OCI-LY7 (cell line): ENCODE results near the gene TMEM51. TPM values are rescaled to one million over a fixed set of nuclear protein-coding genes. Genes with fewer than 3 reads are reported as not detected.

ENCODE experiments used
- BruUV-seq: library from RNA; stranded (reverse); fragments of 400-500 nt; replicated peaks from 2 replicates; lab custom pipeline; 2021; lab: Mats Ljungman, UMichigan
- CTCF ChIA-PET: fragments of 300-600 bp; sonication (Branson Sonifier 250); formaldehyde crosslinking; loops from one replicate; lab custom pipeline; 2022; ENCODE audit warnings: antibody characterized with exemption; ENCODE audit not compliant: unreplicated experiment; lab: Charles Lee
- POLR2A ChIA-PET: fragments of 300-600 bp; sonication (Branson Sonifier 250); formaldehyde crosslinking; loops from one replicate; lab custom pipeline; 2022; ENCODE audit warnings: antibody characterized with exemption; lab: Charles Lee
- DNase-seq: peaks from one replicate; pipeline ENCODE4 v3.0.0-alpha.2; 2015; ENCODE audit warnings: low spot score
- H2AFZ ChIP-seq: fragments of 200-600 bp; sonication (generic), shearing (Covaris generic); 2 replicates; pipeline ENCODE4 v1.6.1; 2014; ENCODE audit warnings: mild to moderate bottlenecking, antibody characterized with exemption, low read length, moderate library complexity
- H3K27ac ChIP-seq: fragments of 200-600 bp; sonication (generic); 2 replicates; pipeline ENCODE4 v1.5.1; 2014; ENCODE audit warnings: mixed run types, low read depth, mild to moderate bottlenecking, moderate library complexity, low read length, inconsistent platforms; ENCODE audit not compliant: poor library complexity, severe bottlenecking
- H3K36me3 ChIP-seq: fragments of 200-600 bp; sonication (generic); 2 replicates; pipeline ENCODE4 v1.6.1; 2014; ENCODE audit warnings: mild to moderate bottlenecking, antibody characterized with exemption, low read length, moderate library complexity, mixed read lengths; ENCODE audit not compliant: insufficient read depth
- H3K4me1 ChIP-seq: fragments of 200-600 bp; sonication (generic); 2 replicates; pipeline ENCODE4 v1.5.1; 2014; ENCODE audit warnings: mild to moderate bottlenecking, low read length; ENCODE audit not compliant: insufficient read depth, poor library complexity, severe bottlenecking
- H3K4me2 ChIP-seq: fragments of 200-600 bp; sonication (generic); 2 replicates; pipeline ENCODE4 v1.6.1; 2014; ENCODE audit warnings: mild to moderate bottlenecking, low read length
- H3K4me3 ChIP-seq: fragments of 200-600 bp; sonication (generic); 2 replicates; pipeline ENCODE4 v1.5.1; 2014; ENCODE audit warnings: mild to moderate bottlenecking, low read depth, low read length; ENCODE audit not compliant: poor library complexity, severe bottlenecking
- H3K79me2 ChIP-seq: fragments of 200-600 bp; sonication (generic); 2 replicates; pipeline ENCODE4 v1.6.1; 2016; ENCODE audit warnings: low read depth, mild to moderate bottlenecking, low read length, moderate library complexity, mixed read lengths; ENCODE audit not compliant: insufficient read depth
- H3K9me2 ChIP-seq: fragments of 200-600 bp; sonication (generic); 2 replicates; pipeline ENCODE4 v1.6.1; 2016; ENCODE audit warnings: mild to moderate bottlenecking, low read length, mixed read lengths; ENCODE audit not compliant: insufficient read depth
- H3K9me3 ChIP-seq: fragments of 200-600 bp; sonication (generic); 2 replicates; pipeline ENCODE4 v1.6.1; 2014; ENCODE audit warnings: mild to moderate bottlenecking, mixed run types, low read length, mixed read lengths
- H4K20me1 ChIP-seq: fragments of 200-600 bp; sonication (generic); 2 replicates; pipeline ENCODE4 v1.6.1; 2014; ENCODE audit warnings: mild to moderate bottlenecking, antibody characterized with exemption, low read length, moderate library complexity, mixed read lengths; ENCODE audit not compliant: insufficient read depth
- CTCF ChIP-seq: fragments of 200-600 bp; sonication (generic); conservative IDR thresholded peaks from 2 replicates; pipeline ENCODE4 v1.5.1; 2014; ENCODE audit warnings: mild to moderate bottlenecking, antibody characterized with exemption, low read length, moderate library complexity, mixed read lengths
- EZH2phosphoT487 ChIP-seq: fragments of 200-600 bp; sonication (generic); IDR thresholded peaks from 2 replicates; pipeline ENCODE4 v1.6.1; 2018; ENCODE audit warnings: low read depth, borderline replicate concordance, mild to moderate bottlenecking, mixed run types, antibody characterized with exemption, low read length, moderate library complexity, mixed read lengths
- intact Hi-C: fragments of 100-400 bp; cut with micrococcal nuclease; formaldehyde crosslinking; loops from one replicate; pipeline ENCODE4 v1.10.0; 2022; ENCODE audit not compliant: unreplicated experiment
- total RNA-seq, 2 experiments: library from RNA; depleted of rRNA in 1 of 2; stranded (reverse); fragments of >200 nt in 1 of 2; shearing (Covaris generic) in 1 of 2; gene quantifications; 2 replicates each; pipeline ENCODE4 v1.2.3, GENCODE V29; 2014 to 2022

TMEM51 gene
- total RNA-seq, 2 experiments from 2014 or later = not detected

- intact Hi-C loops = no loop called here
- H4K20me1 ChIP-seq = no peaks in the 10 kb centered on the region
- TF ChIP-seq EZH2phosphoT487 = no peak
- no peak for TF ChIP-seq CTCF
- H3K79me2 ChIP-seq = no peaks in the 10 kb centered on the region
- H2AFZ ChIP-seq = no peak overlapping the region
- no peak overlapping the region for H3K27ac ChIP-seq
- no TSS peak for BruUV-seq
- H3K4me3 ChIP-seq = no peak overlapping the region
- H3K4me1 ChIP-seq = no peaks in the 10 kb centered on the region
- H3K9me2 ChIP-seq = no peaks in the 10 kb centered on the region
- POLR2A ChIA-PET = no interaction called here
- DNase-seq = no peak
- H3K4me2 ChIP-seq = no peak overlapping the region
- H3K9me3 ChIP-seq = no peaks in the 10 kb centered on the region
- H3K36me3 ChIP-seq = no peaks in the 10 kb centered on the region
- CTCF ChIA-PET = no interaction called here
These were observed 15.7 kb upstream of the TMEM51 start for GRCh38 chr1:15137809-15138208.

- H3K36me3 ChIP-seq = no peaks in the 10 kb centered on the region
- no peak for TF ChIP-seq EZH2phosphoT487
- no peak for TF ChIP-seq CTCF
- intact Hi-C loops = no loop called here
- ChIA-PET CTCF (no interaction called here), POLR2A (interaction anchor here (1.1 kb wide), 1 partner anchor 140 kb away, joined by 5 read pairs; no protein-coding TSS in a partner anchor)
- no peaks in the 10 kb centered on the region for H3K9me3 ChIP-seq
- no peaks in the 10 kb centered on the region for H3K9me2 ChIP-seq
- no peak for DNase-seq
- no peak overlapping the region for H3K27ac ChIP-seq
- no peaks in the 10 kb centered on the region for H3K4me1 ChIP-seq
- no peak overlapping the region for H3K4me3 ChIP-seq
- H3K4me2 ChIP-seq = no peak overlapping the region
- H4K20me1 ChIP-seq = no peaks in the 10 kb centered on the region
- H2AFZ ChIP-seq = no peak overlapping the region
- BruUV-seq = no TSS peak
- H3K79me2 ChIP-seq = no peaks in the 10 kb centered on the region
These were observed 13.7 kb upstream of the TMEM51 start for GRCh38 chr1:15139654-15140350.

GRCh38 chr1:15141935-15142539 is 11.5 kb upstream of the TMEM51 start:
- TF ChIP-seq EZH2phosphoT487 (no peak), CTCF (no peak)
- Histone ChIP-seq H3K27ac (no peak overlapping the region), H2AFZ (no peak overlapping the region), H4K20me1 (no peaks in the 10 kb centered on the region), H3K4me3 (no peak overlapping the region), H3K9me3 (no peaks in the 10 kb centered on the region), H3K9me2 (no peaks in the 10 kb centered on the region), H3K4me1 (no peaks in the 10 kb centered on the region), H3K4me2 (no peak overlapping the region), H3K79me2 (no peaks in the 10 kb centered on the region), H3K36me3 (no peaks in the 10 kb centered on the region)
- CTCF ChIA-PET = no interaction called here
- POLR2A ChIA-PET = no interaction called here
- intact Hi-C loops = no loop called here
- no TSS peak for BruUV-seq
- DNase-seq = no peak
